OCI-LY3 (cell line): ENCODE results near the gene SLC35G1.

Experiments
- H2AFZ ChIP-seq: fragments of 200-600, 300-600 bp; shearing (Covaris generic); 2 replicates; pipeline ENCODE4 v1.6.0; 2014; ENCODE audit warnings: antibody characterized with exemption, low read depth, low read length
- H3K27ac ChIP-seq: fragments of 200-600, 300-600 bp; sonication (generic); 2 replicates; pipeline ENCODE4 v1.5.1; 2014; ENCODE audit warnings: mild to moderate bottlenecking, low read length, moderate library complexity, mixed read lengths
- H3K27me3 ChIP-seq: fragments of 200-600, 300-600 bp; sonication (generic); 2 replicates; pipeline ENCODE4 v1.6.1; 2014; ENCODE audit warnings: low read depth, low read length, mixed read lengths
- H3K36me3 ChIP-seq: fragments of 200-600, 300-600 bp; sonication (generic); replicated peaks from 2 replicates; pipeline ENCODE3; 2014; ENCODE audit warnings: low read depth, low read length, mixed read lengths
- H3K4me1 ChIP-seq: fragments of 300-600, 200-600 bp; sonication (generic); 2 replicates; pipeline ENCODE4 v1.6.1; 2014; ENCODE audit warnings: low read length, mixed read lengths
- H3K4me2 ChIP-seq: fragments of 200-600, 300-600 bp; sonication (generic); 2 replicates; pipeline ENCODE4 v1.6.1; 2014; ENCODE audit warnings: low read length, mixed read lengths
- H3K4me3 ChIP-seq: fragments of 300-600, 200-600 bp; sonication (generic); 2 replicates; pipeline ENCODE4 v1.5.1; 2014; ENCODE audit warnings: antibody characterized with exemption, mild to moderate bottlenecking, low read length, moderate library complexity
- H3K79me2 ChIP-seq: fragments of 300-600, 200-600 bp; shearing (Covaris generic); 2 replicates; pipeline ENCODE4 v1.6.1; 2014; ENCODE audit warnings: mild to moderate bottlenecking, low read length, mixed read lengths
- H3K9ac ChIP-seq: fragments of 300-600, 200-600 bp; shearing (Covaris generic); 2 replicates; pipeline ENCODE4 v1.6.0; 2014; ENCODE audit warnings: mild to moderate bottlenecking, low read length, moderate library complexity
- H3K9me3 ChIP-seq: fragments of 200-600, 300-600 bp; shearing (Covaris generic); 2 replicates; pipeline ENCODE4 v1.6.1; 2014; ENCODE audit warnings: low read length, mixed read lengths; ENCODE audit not compliant: insufficient read depth
- H4K20me1 ChIP-seq: fragments of 200-600, 300-600 bp; sonication (generic); 2 replicates; pipeline ENCODE4 v1.6.1; 2016; ENCODE audit warnings: low read length, mixed read lengths; ENCODE audit not compliant: insufficient read depth
- EZH2phosphoT487 ChIP-seq: fragments of 200-600 bp; shearing (Covaris generic); IDR thresholded peaks from 2 replicates; pipeline ENCODE4 v1.6.1; 2018; ENCODE audit warnings: antibody characterized with exemption, mixed run types, low read depth
- TF ChIP-seq, protein P1 (sequence below): fragments of 200-600, 300-600 bp; sonication (generic); IDR thresholded peaks from 2 replicates; pipeline ENCODE4 v1.5.1; 2014; ENCODE audit warnings: antibody characterized with exemption, low read length, low read depth

SLC35G1 gene

DNA sequence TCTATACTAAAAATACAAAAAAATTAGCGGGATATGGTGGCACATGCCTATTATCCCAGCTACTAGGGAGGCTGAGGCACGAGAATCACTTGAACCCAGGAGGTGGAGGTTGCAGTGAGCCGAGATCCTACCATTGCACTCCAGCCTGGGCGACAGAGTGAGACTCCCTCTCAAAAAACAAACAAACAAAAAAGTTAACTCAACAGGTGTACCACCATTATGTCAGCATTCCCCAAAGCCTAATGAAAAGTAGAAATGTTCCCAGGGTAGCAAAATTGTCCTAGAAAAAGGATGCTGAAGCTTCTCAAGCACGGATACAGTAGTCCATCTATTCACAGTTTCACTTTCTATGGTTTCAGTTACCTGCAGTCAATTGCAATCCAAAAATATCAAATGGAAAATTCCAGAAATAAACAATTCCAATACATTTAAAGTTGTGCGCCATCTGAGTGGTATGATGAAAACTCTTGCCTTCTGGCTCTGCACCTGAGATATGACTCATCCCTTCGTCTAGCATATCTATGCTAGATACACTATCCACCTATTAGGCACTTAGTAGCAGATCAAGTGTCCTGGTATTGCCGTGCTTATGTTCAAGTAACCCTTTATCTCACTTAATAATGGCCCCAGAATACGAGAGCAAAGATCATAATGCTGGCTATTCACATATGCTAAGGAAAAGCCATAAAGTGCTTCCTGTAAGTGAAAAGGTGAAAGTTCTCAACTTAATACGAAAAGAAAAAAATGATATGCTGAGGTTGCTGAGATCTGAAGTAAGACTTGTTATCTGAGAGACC is 37.2 kb upstream of the SLC35G1 start:
- Histone ChIP-seq H3K4me3 (no peak overlapping the region), H3K4me1 (no peaks in the 10 kb centered on the region), H4K20me1 (no peaks in the 10 kb centered on the region), H3K4me2 (no peak overlapping the region), H3K27ac (no peak overlapping the region), H3K36me3 (no peaks in the 10 kb centered on the region), H2AFZ (no peak overlapping the region), H3K9ac (no peak overlapping the region), H3K79me2 (no peaks in the 10 kb centered on the region), H3K9me3 (no peaks in the 10 kb centered on the region), H3K27me3 (no peaks in the 10 kb centered on the region)
- TF ChIP-seq, protein P1, sequence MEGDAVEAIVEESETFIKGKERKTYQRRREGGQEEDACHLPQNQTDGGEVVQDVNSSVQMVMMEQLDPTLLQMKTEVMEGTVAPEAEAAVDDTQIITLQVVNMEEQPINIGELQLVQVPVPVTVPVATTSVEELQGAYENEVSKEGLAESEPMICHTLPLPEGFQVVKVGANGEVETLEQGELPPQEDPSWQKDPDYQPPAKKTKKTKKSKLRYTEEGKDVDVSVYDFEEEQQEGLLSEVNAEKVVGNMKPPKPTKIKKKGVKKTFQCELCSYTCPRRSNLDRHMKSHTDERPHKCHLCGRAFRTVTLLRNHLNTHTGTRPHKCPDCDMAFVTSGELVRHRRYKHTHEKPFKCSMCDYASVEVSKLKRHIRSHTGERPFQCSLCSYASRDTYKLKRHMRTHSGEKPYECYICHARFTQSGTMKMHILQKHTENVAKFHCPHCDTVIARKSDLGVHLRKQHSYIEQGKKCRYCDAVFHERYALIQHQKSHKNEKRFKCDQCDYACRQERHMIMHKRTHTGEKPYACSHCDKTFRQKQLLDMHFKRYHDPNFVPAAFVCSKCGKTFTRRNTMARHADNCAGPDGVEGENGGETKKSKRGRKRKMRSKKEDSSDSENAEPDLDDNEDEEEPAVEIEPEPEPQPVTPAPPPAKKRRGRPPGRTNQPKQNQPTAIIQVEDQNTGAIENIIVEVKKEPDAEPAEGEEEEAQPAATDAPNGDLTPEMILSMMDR = no peak
- TF ChIP-seq EZH2phosphoT487 = no peak

DNA sequence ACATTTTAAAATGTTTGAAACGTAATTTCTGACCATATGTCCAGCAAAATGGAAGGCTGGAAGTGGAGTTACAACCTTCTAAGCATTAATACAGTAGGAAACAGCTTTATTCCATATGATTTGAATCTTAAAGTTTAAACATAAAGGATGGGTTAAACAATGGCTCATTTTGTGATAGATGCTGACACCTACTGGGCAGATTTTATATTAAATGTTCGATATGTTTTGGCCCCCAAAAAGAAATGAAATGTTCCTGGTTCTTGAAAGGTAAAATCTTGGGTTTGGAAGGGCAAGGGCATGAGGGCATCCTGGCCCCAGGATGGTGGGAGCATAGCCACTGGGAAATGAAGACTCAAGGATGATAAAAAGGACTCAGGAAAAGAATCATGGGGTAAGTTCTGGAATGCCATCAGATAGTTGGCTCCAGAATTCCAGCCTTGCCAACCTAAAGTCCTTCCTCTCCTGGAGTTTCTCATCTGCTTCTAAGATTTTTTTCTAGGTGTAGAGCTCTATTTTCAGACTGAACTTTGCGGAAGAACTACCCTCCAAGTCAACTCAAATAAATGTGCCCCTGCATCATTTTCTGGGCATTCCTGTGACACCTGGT is 34.6 kb upstream of the SLC35G1 start:
- Histone ChIP-seq H3K27ac (no peak overlapping the region), H2AFZ (no peak overlapping the region), H3K4me2 (no peak overlapping the region), H4K20me1 (no peaks in the 10 kb centered on the region), H3K79me2 (no peaks in the 10 kb centered on the region), H3K36me3 (no peaks in the 10 kb centered on the region), H3K27me3 (no peaks in the 10 kb centered on the region), H3K9me3 (no peaks in the 10 kb centered on the region), H3K4me1 (no peaks in the 10 kb centered on the region), H3K9ac (no peak overlapping the region), H3K4me3 (no peak overlapping the region)
- TF ChIP-seq EZH2phosphoT487 = no peak
- TF ChIP-seq, protein P1 = peak; percentile 54

DNA sequence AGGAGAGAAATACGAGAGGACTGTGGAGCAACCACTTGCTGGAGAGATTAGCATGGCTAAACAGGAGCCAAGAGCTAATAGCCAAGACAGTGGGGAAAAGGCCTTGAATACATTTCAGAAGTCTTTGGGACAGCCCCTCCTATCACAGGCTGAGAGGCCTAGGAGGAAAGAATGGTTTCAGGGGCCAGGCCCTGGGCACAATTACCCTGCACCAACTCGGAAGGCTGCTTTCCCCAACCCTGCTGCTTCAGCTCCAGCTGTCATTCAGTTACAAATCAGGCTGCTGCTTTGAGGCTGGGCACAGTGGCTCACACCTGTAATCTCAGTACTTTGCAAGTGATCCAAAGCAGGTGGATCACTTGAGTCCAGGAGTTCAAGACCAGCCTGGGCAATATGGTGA is 32.0 kb upstream of the SLC35G1 start:
- Histone ChIP-seq H3K9ac (no peak overlapping the region), H3K4me1 (no peaks in the 10 kb centered on the region), H3K27me3 (no peaks in the 10 kb centered on the region), H2AFZ (no peak overlapping the region), H4K20me1 (no peaks in the 10 kb centered on the region), H3K4me2 (no peak overlapping the region), H3K79me2 (no peaks in the 10 kb centered on the region), H3K36me3 (no peaks in the 10 kb centered on the region), H3K27ac (no peak overlapping the region), H3K9me3 (no peaks in the 10 kb centered on the region), H3K4me3 (no peak overlapping the region)
- TF ChIP-seq, protein P1 = no peak
- no peak for TF ChIP-seq EZH2phosphoT487

DNA sequence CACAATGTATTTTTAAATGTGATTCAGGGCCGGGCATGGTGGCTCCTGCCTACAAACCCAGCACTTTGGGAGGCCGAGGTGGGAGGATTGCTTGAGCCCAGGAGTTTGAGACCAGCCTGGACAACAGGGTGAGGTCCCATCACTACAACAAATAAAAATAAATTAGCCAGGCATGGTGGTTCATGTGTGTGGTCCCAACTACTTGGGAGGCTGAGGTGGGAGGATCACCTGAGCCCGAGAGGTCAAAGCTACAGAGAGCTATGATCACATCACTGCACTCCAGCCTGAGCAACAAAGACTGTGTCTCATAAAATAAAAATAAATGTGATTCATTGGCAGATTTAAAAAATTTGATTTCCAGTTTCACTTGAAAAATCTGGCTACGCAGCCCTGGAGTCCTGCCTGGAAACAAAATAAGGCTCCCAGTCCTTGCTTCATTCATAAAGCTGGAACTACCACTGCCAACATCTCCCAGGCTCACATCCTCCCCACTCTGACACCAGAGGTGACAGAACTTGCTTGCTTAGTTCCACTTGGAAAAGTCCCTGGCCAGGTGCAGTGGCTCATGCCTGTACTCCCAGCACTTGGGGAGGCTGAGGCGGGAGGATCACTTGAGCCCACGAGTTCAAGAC is 27.9 kb upstream of the SLC35G1 start:
- Histone ChIP-seq H3K4me2 (no peak overlapping the region), H3K4me3 (no peak overlapping the region), H3K27ac (no peak overlapping the region)

More for the DNA sequence above, 27.9 kb upstream of the SLC35G1 start:
- H3K9me3 ChIP-seq = no peaks in the 10 kb centered on the region
- no peaks in the 10 kb centered on the region for H3K36me3 ChIP-seq
- 0 out of 2 replicates have a peak, but pooled peaks cover 5% of the 10 kb centered on the region for H3K27me3 ChIP-seq
- no peaks in the 10 kb centered on the region for H3K4me1 ChIP-seq
- H2AFZ ChIP-seq = no peak overlapping the region
- H3K79me2 ChIP-seq = no peaks in the 10 kb centered on the region
- TF ChIP-seq, protein P1 = no peak
- no peak for TF ChIP-seq EZH2phosphoT487
- H3K9ac ChIP-seq = no peak overlapping the region
- no peaks in the 10 kb centered on the region for H4K20me1 ChIP-seq
